Progenitor cell of endocrine pancreas (in vitro differentiated cells): ENCODE results near the gene PSAT1. TPM values are rescaled to one million over a fixed set of nuclear protein-coding genes. Genes with fewer than 3 reads are reported as not detected.
A peak's percentile ranks its signal among the peaks of the same experiment; 100 is the strongest.

Source experiments
- DNase-seq: peaks from one replicate; pipeline ENCODE4 v3.0.0; 2021; ENCODE audit warnings: low spot score; ENCODE audit not compliant: unreplicated experiment
- H3K27ac Mint-ChIP-seq: 2 replicates; pipeline ENCODE4 v1.8.0; 2021; ENCODE audit warnings: mild to moderate bottlenecking, moderate library complexity, mixed read lengths
- H3K27me3 Mint-ChIP-seq: 2 replicates; pipeline ENCODE4 v1.8.0; 2021; ENCODE audit warnings: mixed read lengths
- H3K36me3 Mint-ChIP-seq: 2 replicates; pipeline ENCODE4 v1.8.0; 2022; ENCODE audit warnings: mixed read lengths; ENCODE audit not compliant: insufficient read depth
- H3K4me1 Mint-ChIP-seq: 2 replicates; pipeline ENCODE4 v1.8.0; 2021; ENCODE audit warnings: low read depth, mixed read lengths
- H3K4me3 Mint-ChIP-seq: 2 replicates; pipeline ENCODE4 v1.8.0; 2021; ENCODE audit warnings: low read depth, mild to moderate bottlenecking, moderate library complexity, mixed read lengths
- H3K9me3 Mint-ChIP-seq: 2 replicates; pipeline ENCODE4 v1.8.0; 2021; ENCODE audit warnings: low read depth, mixed read lengths
- total RNA-seq: library from RNA; stranded (reverse); gene quantifications from 2 replicates; pipeline ENCODE4 v1.2.1, GENCODE V29; 2021
- TF ChIP-seq, protein P1 (sequence below): fragments of 200-600 bp; sonication (generic); IDR thresholded peaks from one replicate; pipeline ENCODE4 v1.5.0; 2021; ENCODE audit warnings: antibody characterized with exemption, mild to moderate bottlenecking; ENCODE audit not compliant: unreplicated experiment

The PSAT1 gene
- total RNA-seq, 1 donor from 2014 or later, result 67.4 TPM

DNA sequence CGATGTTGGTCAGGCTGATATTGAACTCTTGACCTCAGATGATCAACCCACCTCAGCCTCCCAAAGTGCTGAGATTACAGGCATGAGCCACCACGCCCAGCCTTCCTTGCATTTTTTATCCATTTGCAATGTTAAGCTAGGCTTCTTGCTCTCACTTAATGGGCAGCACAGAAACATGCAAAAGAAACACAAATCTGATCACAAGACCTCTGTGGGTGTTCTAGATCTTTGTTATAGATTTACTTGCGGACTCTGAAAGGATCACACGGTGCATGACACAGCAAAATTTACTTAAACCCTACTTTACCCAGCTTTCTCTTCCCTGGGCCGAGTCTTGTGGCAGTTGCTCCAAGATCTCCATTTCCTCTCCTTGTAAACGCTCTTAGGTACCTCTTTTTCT is 71.3 kb downstream of the PSAT1 start:
- H3K4me3 Mint-ChIP-seq, result no peak overlapping the region
- peaks cover 2% of the 10 kb centered on the region for H3K4me1 Mint-ChIP-seq
- H3K27me3 Mint-ChIP-seq, result peaks cover 15% of the 10 kb centered on the region
- H3K36me3 Mint-ChIP-seq, result no peaks in the 10 kb centered on the region
- no peak overlapping the region for H3K27ac Mint-ChIP-seq
- no peaks in the 10 kb centered on the region for H3K9me3 Mint-ChIP-seq
- TF ChIP-seq, protein P1, sequence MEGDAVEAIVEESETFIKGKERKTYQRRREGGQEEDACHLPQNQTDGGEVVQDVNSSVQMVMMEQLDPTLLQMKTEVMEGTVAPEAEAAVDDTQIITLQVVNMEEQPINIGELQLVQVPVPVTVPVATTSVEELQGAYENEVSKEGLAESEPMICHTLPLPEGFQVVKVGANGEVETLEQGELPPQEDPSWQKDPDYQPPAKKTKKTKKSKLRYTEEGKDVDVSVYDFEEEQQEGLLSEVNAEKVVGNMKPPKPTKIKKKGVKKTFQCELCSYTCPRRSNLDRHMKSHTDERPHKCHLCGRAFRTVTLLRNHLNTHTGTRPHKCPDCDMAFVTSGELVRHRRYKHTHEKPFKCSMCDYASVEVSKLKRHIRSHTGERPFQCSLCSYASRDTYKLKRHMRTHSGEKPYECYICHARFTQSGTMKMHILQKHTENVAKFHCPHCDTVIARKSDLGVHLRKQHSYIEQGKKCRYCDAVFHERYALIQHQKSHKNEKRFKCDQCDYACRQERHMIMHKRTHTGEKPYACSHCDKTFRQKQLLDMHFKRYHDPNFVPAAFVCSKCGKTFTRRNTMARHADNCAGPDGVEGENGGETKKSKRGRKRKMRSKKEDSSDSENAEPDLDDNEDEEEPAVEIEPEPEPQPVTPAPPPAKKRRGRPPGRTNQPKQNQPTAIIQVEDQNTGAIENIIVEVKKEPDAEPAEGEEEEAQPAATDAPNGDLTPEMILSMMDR, result no peak
- no peak for DNase-seq

DNA sequence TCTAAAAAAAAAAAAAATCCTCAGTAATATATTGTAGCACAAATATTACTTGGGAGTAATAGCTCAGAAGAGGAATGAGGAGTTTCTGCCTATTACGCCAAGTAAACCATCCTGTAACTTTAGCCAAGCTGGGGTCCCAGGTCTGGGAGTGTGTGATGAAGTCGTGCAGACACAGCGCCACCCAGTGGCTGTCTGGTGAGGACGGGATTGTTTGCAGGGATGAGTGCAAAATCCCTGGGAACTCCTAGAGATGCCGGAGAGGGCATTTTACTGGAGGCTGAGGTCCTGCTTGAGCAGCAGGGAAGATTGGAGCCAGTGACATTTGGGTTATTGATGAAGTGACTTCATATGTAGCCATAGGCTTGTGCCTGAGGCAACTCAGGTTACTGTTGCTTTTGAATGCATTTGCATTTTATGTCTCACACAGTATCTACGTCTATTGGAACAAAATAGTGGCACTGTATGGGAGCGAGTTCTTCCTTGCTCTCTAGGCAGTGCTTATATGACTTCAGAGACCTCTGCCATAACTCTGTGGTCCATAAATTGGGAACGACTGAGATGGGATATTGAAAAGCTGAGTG is 72.8 kb downstream of the PSAT1 start:
- TF ChIP-seq, protein P1, result peak; percentile 94
- peaks cover 24% of the 10 kb centered on the region for H3K27me3 Mint-ChIP-seq
- no peak overlapping the region for H3K27ac Mint-ChIP-seq
- H3K9me3 Mint-ChIP-seq, result no peaks in the 10 kb centered on the region
- peaks cover 2% of the 10 kb centered on the region for H3K4me1 Mint-ChIP-seq
- H3K36me3 Mint-ChIP-seq, result no peaks in the 10 kb centered on the region
- no peak overlapping the region for H3K4me3 Mint-ChIP-seq
- peak; percentile 62 for DNase-seq

DNA sequence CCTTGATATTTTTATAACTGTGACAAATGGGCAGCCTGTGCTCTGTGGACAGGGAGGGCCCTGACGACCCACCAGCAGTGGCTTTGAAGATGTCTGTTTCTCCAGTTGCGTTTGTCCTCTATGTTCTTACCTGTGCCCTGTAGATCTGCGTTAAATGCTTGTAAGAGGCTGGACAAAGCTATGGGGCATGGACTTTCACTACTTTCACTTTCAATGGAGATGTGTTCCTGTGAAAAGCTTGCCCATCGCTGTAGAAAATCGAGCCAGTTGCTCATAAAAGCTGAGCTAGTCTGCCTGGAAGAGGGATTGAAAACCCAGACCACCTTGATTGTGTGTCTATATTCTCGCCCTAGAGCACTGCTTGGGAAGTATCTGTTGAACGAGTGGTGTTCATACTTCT is 74.1 kb downstream of the PSAT1 start:
- no peak for DNase-seq
- TF ChIP-seq, protein P1, result no peak
- Mint-ChIP-seq H3K9me3 (no peaks in the 10 kb centered on the region), H3K4me3 (no peak overlapping the region), H3K36me3 (no peaks in the 10 kb centered on the region), H3K27me3 (peaks cover 24% of the 10 kb centered on the region), H3K4me1 (no peaks in the 10 kb centered on the region), H3K27ac (no peak overlapping the region)

DNA sequence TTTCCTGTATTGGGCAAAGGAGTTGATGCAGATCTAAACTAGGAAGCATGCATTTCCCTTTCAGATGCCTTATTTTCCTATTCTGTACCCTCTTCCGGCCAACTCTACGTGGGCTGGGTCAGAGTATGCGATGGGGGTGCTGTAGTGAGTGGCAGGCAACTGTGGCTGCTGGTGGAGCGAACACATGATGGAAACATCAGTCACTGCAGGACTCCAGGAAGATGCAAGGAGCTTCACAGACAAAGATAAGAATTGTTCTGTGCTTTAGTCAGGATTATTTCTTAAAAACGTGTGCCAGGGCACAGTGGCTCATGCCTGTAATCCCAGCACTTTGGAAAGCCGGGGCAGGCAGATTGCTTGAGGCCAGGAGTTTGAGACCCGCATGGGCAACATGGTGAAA is 75.1 kb downstream of the PSAT1 start:
- H3K36me3 Mint-ChIP-seq, result no peaks in the 10 kb centered on the region

More for the DNA sequence above, 75.1 kb downstream of the PSAT1 start:
- H3K9me3 Mint-ChIP-seq, result no peaks in the 10 kb centered on the region
- no peak for DNase-seq
- no peak overlapping the region for H3K4me3 Mint-ChIP-seq
- H3K27ac Mint-ChIP-seq, result no peak overlapping the region
- H3K27me3 Mint-ChIP-seq, result peaks cover 24% of the 10 kb centered on the region
- no peaks in the 10 kb centered on the region for H3K4me1 Mint-ChIP-seq
- TF ChIP-seq, protein P1, result no peak

Other genes starting within 250 kb of the PSAT1 start
- gene CEP78, start 61.0 kb upstream of the PSAT1 start, total RNA-seq, result 59.5 and 61.9 TPM in 2 replicates